AG04450 (cell line): ENCODE results near the gene ARL10. TPM values are rescaled to one million over a fixed set of nuclear protein-coding genes. Genes with fewer than 3 reads are reported as not detected.

Source experiments
- CTCF ChIA-PET: fragments of 300-600, 350-600 bp; formaldehyde crosslinking; extraction: SDS; loops from one replicate; lab custom pipeline; 2022; ENCODE audit warnings: antibody characterized with exemption, inconsistent platforms; lab: Charles Lee
- POLR2A ChIA-PET: fragments of 350-600 bp; formaldehyde crosslinking; extraction: SDS; loops from one replicate; lab custom pipeline; 2021; ENCODE audit warnings: antibody characterized with exemption, inconsistent platforms; lab: Yijun Ruan, JAX
- DNase-seq: peaks from one replicate; pipeline ENCODE4 v3.0.0-alpha.2; 2011; ENCODE audit warnings: low read depth, low spot score
- H3K27ac ChIP-seq: one replicate; pipeline ENCODE4 v1.5.1; 2012; ENCODE audit warnings: low read depth, low read length, control low read depth
- H3K27me3 ChIP-seq: one replicate; pipeline ENCODE4 v1.6.0; 2012; ENCODE audit warnings: low read length; ENCODE audit not compliant: control insufficient read depth, insufficient read depth
- H3K4me3 ChIP-seq: 2 replicates; pipeline ENCODE4 v1.5.1; 2011; ENCODE audit warnings: mild to moderate bottlenecking, low read depth, low read length, control low read depth
- H3K9me3 ChIP-seq: 2 replicates; pipeline ENCODE4 v1.5.1; 2012; ENCODE audit warnings: low read length; ENCODE audit not compliant: control insufficient read depth, insufficient read depth
- CTCF ChIP-seq: IDR thresholded peaks from 2 replicates; pipeline ENCODE4 v1.5.1; 2011; ENCODE audit warnings: low read depth, low read length, control low read depth, inconsistent platforms
- polyA minus RNA-seq: library from RNA; depleted of rRNA, polyadenylated mRNA; stranded (reverse); fragments of >200 nt; gene quantifications from 2 replicates; pipeline ENCODE4 v1.2.3, GENCODE V29; 2011; rRNA and poly(A)+ RNA removed
- polyA plus RNA-seq: library from polyadenylated mRNA; depleted of rRNA; stranded (reverse); fragments of >200 nt; gene quantifications from 2 replicates; pipeline ENCODE4 v1.2.3, GENCODE V29; 2011; rRNA removed

The ARL10 gene, protein sequence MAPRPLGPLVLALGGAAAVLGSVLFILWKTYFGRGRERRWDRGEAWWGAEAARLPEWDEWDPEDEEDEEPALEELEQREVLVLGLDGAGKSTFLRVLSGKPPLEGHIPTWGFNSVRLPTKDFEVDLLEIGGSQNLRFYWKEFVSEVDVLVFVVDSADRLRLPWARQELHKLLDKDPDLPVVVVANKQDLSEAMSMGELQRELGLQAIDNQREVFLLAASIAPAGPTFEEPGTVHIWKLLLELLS
- 5.4 and 6.6 TPM in 2 replicates for polyA plus RNA-seq
- polyA minus RNA-seq, result 5.6 and 8.4 TPM in 2 replicates

- ChIA-PET POLR2A (no interaction called here), CTCF (no interaction called here)
- peak within 1 kb of the TSS; percentile 47 for H3K27ac ChIP-seq
- H3K4me3 ChIP-seq, result peak within 1 kb of the TSS; percentile 75
- peaks cover 4% of the 10 kb centered on the region; the same call in 1 of the 2 replicates for H3K9me3 ChIP-seq
- DNase-seq, result no peak
- H3K27me3 ChIP-seq, result no peaks in the 10 kb centered on the region
- TF ChIP-seq CTCF, result no peak
Measured at GRCh38 chr5:176365351-176366231, at the start of gene ARL10. TSS of gene ARL10 (plus strand) at chr5:176365487. CDS start at chr5:176365564, 77 bp downstream.

DNA sequence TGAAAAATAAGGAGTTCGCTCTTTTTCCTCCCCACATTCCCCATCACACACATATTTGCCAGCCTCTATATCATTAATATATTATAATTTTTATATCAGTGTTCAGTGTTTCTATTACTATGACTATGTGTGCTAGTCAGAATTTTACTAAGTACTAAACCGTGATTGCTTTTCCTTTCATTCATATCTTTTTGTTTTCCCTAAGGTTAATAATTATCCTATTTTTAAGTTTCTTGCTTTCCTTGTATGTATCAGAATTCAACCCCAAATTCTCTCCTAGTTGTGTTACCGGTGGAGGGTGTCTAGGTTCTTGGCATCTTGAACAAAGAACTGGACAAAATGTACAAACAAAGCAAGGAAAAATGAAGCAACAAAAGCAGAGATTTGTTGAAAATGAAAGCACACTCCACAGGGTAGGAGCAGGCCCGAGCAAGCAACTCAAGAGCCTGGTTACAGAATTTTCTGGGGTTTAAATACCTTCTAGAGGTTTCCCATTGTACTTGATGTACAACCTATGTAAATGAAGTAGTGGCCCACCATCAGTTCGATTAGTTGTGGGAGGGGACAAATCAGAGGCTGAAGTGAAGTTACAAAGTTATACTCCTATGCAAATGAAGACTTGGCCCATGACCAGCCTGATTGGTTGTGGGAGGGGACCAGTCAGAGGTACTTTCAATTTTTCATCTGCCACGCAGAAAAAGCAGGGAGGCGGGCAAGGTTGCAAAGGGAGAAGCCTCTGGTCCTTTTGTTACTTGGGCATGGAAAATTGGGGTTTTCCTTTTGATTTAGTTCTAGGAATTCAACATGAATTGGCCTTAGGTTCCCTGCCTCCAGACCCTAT is 47.5 kb upstream of the ARL10 start:
- H3K9me3 ChIP-seq, result no peaks in the 10 kb centered on the region
- no peak overlapping the region for H3K4me3 ChIP-seq
- no peak for DNase-seq
- H3K27me3 ChIP-seq, result no peaks in the 10 kb centered on the region
- no peak overlapping the region for H3K27ac ChIP-seq
- TF ChIP-seq CTCF, result no peak
- ChIA-PET POLR2A (no interaction called here), CTCF (no interaction called here)

- CTCF ChIA-PET, result interaction anchor here (0.8 kb wide), 1 partner anchor 590 kb away, joined by 3 read pairs; no protein-coding TSS in a partner anchor
- DNase-seq, result no peak
Measured at GRCh38 chr5:176319827-176320554, 45.3 kb upstream of the ARL10 start.

DNA sequence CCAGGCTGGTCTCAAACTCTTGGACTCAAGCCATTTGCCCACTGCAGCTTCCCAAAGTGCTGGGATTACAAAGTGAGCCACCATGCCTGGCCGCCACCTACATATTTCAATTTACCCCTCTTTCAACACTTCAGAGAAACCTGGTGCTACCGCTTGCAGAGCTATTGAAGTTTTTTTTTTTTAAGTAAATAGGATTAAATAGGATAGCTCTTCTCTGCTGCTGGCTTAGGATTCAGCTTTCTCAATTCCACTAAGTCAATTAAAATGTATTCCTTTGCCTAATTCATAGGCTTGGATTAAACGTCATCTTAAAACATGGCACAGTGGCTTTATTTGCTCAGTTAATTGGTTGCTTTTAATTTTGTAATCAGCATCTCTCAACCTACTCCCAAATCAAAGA is 44.7 kb upstream of the ARL10 start:
- ChIA-PET CTCF (interaction anchor here (0.8 kb wide), 1 partner anchor 591 kb away, joined by 3 read pairs; no protein-coding TSS in a partner anchor), POLR2A (no interaction called here)
- Histone ChIP-seq H3K27me3 (no peaks in the 10 kb centered on the region), H3K4me3 (no peak overlapping the region), H3K9me3 (no peaks in the 10 kb centered on the region), H3K27ac (no peak overlapping the region)
- TF ChIP-seq CTCF, result no peak
- DNase-seq, result no peak

More at GRCh38 chr5:176319827-176320554, 45.3 kb upstream of the ARL10 start:
- H3K27ac ChIP-seq, result no peak overlapping the region
- 0 out of 2 replicates have a peak, but pooled peaks have one; percentile 31 for TF ChIP-seq CTCF
- no peaks in the 10 kb centered on the region for H3K27me3 ChIP-seq
- no peak overlapping the region for H3K4me3 ChIP-seq
- no peaks in the 10 kb centered on the region for H3K9me3 ChIP-seq
- POLR2A ChIA-PET, result no interaction called here
